ENCODE measurements around the gene UBR3. TPM values are rescaled to one million over a fixed set of nuclear protein-coding genes. Genes with fewer than 3 reads are reported as not detected.

UBR3 gene
- total RNA-seq, 1 donor from 2014 or later, result 23.4 TPM

- TF ChIP-seq CTCF (IDR thresholded peaks at IDR 0.05; ENCODE audit: unreplicated experiment), result no peak
- no peaks in the 10 kb centered on the region for H3K9me3 Mint-ChIP-seq (ENCODE audit: unreplicated experiment)
- H3K27me3 Mint-ChIP-seq (ENCODE audit: unreplicated experiment), result peaks cover 5% of the 10 kb centered on the region
- DNase-seq (ENCODE audit: low spot score), result no peak
- no peak overlapping the region for H3K4me3 Mint-ChIP-seq (ENCODE audit: unreplicated experiment)
- peaks cover 37% of the 10 kb centered on the region for H3K36me3 Mint-ChIP-seq (ENCODE audit: low read depth, unreplicated experiment)
- H3K27ac Mint-ChIP-seq (ENCODE audit: unreplicated experiment), result no peak overlapping the region
- peaks cover 4% of the 10 kb centered on the region for H3K4me1 Mint-ChIP-seq (ENCODE audit: unreplicated experiment)
Measured at GRCh38 chr2:170073288-170073687, 246.0 kb downstream of the UBR3 start.

GRCh38 chr2:170076189-170076588, 248.9 kb downstream of the UBR3 start:
- DNase-seq (ENCODE audit: low spot score), result no peak
- H3K27me3 Mint-ChIP-seq (ENCODE audit: unreplicated experiment), result peaks cover 4% of the 10 kb centered on the region
- H3K27ac Mint-ChIP-seq (ENCODE audit: unreplicated experiment), result no peak overlapping the region
- H3K4me3 Mint-ChIP-seq (ENCODE audit: unreplicated experiment), result no peak overlapping the region
- peaks cover 23% of the 10 kb centered on the region for H3K36me3 Mint-ChIP-seq (ENCODE audit: low read depth, unreplicated experiment)
- no peaks in the 10 kb centered on the region for H3K9me3 Mint-ChIP-seq (ENCODE audit: unreplicated experiment)
- H3K4me1 Mint-ChIP-seq (ENCODE audit: unreplicated experiment), result peaks cover 4% of the 10 kb centered on the region
- no peak for TF ChIP-seq CTCF (IDR thresholded peaks at IDR 0.05; ENCODE audit: unreplicated experiment)

- H3K4me1 Mint-ChIP-seq (ENCODE audit: unreplicated experiment), result peaks cover 4% of the 10 kb centered on the region
Measured at GRCh38 chr2:170077830-170078569, 250.7 kb downstream of the UBR3 start.

DNA sequence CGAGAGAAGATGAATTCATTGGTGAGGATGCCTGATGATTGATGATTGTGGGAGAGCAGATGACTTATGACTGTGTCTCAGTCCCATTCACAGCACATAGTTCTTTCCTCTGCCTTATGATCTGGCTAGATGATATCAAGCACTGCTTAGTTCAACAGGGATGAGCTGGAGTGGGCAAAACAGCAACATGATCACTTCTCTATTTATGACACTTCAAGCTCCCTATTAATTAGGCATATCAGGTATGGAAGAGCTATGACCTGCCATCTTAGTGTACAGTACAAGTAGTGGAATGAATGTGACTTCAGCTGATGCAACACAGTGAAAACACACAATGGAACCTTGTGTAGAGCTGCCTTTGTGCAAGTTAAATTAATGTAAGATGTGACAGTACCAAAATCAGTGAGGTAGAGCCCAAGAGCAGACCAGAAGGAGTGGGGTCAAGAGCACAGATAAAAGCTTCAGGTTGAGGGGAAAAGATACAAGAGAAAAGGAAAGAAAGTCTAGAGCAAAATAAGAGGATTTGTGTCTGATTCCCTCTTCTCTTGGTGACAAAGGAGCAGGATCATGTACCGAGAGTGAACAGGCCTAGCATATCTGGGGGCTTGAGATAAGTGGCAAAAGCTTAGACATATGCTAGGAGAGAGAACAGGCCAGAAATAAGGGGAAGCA, 257.7 kb downstream of the UBR3 start:
- no peak for TF ChIP-seq CTCF (IDR thresholded peaks at IDR 0.05; ENCODE audit: unreplicated experiment)
- H3K4me1 Mint-ChIP-seq (ENCODE audit: unreplicated experiment), result no peaks in the 10 kb centered on the region
- H3K9me3 Mint-ChIP-seq (ENCODE audit: unreplicated experiment), result no peaks in the 10 kb centered on the region
- DNase-seq (ENCODE audit: low spot score), result no peak
- H3K36me3 Mint-ChIP-seq (ENCODE audit: low read depth, unreplicated experiment), result no peaks in the 10 kb centered on the region
- H3K27me3 Mint-ChIP-seq (ENCODE audit: unreplicated experiment), result no peaks in the 10 kb centered on the region
- H3K27ac Mint-ChIP-seq (ENCODE audit: unreplicated experiment), result no peak overlapping the region
- no peak overlapping the region for H3K4me3 Mint-ChIP-seq (ENCODE audit: unreplicated experiment)

More at GRCh38 chr2:170077830-170078569, 250.7 kb downstream of the UBR3 start:
- TF ChIP-seq CTCF (IDR thresholded peaks at IDR 0.05; ENCODE audit: unreplicated experiment), result no peak
- H3K36me3 Mint-ChIP-seq (ENCODE audit: low read depth, unreplicated experiment), result peaks cover 18% of the 10 kb centered on the region
- no peaks in the 10 kb centered on the region for H3K9me3 Mint-ChIP-seq (ENCODE audit: unreplicated experiment)
- no peak overlapping the region for H3K4me3 Mint-ChIP-seq (ENCODE audit: unreplicated experiment)
- DNase-seq (ENCODE audit: low spot score), result no peak
- H3K27me3 Mint-ChIP-seq (ENCODE audit: unreplicated experiment), result peaks cover 3% of the 10 kb centered on the region
- no peak overlapping the region for H3K27ac Mint-ChIP-seq (ENCODE audit: unreplicated experiment)

- Mint-ChIP-seq H3K27ac (ENCODE audit: unreplicated experiment) (no peak overlapping the region), H3K9me3 (ENCODE audit: unreplicated experiment) (no peaks in the 10 kb centered on the region), H3K36me3 (ENCODE audit: low read depth, unreplicated experiment) (no peaks in the 10 kb centered on the region), H3K27me3 (ENCODE audit: unreplicated experiment) (no peaks in the 10 kb centered on the region), H3K4me3 (ENCODE audit: unreplicated experiment) (no peak overlapping the region), H3K4me1 (ENCODE audit: unreplicated experiment) (no peaks in the 10 kb centered on the region)
- DNase-seq (ENCODE audit: low spot score), result no peak
- TF ChIP-seq CTCF (IDR thresholded peaks at IDR 0.05; ENCODE audit: unreplicated experiment), result no peak
Measured at GRCh38 chr2:170086117-170086688, 258.9 kb downstream of the UBR3 start.

Measured in endothelial cell (in vitro differentiated cells).